Measurements from ENCODE around the gene GP1BA.

The GP1BA gene

GRCh38 chr17:4933646-4934045 is 1.6 kb downstream of the GP1BA start:
- no peak for DNase-seq
- intact Hi-C loops (cut with DNase I) = no loop called here

DNA sequence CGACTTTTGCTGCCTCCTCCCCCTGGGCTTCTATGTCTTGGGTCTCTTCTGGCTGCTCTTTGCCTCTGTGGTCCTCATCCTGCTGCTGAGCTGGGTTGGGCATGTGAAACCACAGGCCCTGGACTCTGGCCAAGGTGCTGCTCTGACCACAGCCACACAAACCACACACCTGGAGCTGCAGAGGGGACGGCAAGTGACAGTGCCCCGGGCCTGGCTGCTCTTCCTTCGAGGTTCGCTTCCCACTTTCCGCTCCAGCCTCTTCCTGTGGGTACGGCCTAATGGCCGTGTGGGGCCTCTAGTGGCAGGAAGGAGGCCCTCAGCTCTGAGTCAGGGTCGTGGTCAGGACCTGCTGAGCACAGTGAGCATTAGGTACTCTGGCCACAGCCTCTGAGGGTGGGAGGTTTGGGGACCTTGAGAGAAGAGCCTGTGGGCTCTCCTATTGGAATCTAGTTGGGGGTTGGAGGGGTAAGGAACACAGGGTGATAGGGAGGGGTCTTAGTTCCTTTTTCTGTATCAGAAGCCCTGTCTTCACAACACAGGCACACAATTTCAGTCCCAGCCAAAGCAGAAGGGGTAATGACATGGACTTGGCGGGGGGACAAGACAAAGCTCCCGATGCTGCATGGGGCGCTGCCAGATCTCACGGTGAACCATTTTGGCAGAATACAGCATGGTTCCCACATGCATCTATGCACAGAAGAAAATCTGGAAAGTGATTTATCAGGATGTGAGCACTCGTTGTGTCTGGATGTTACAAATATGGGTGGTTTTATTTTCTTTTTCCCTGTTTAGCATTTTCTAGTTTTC is 2.3 kb downstream of the GP1BA start:
- intact Hi-C loops (cut with DNase I) = no loop called here
- DNase-seq = peak in 5 of 42 donors; percentile 15 to 46 (median 21)

GRCh38 chr17:4935650-4936049 is 3.6 kb downstream of the GP1BA start:
- intact Hi-C loops (cut with DNase I) = loop anchor here (5.0 kb wide), 1 partner anchor 142 kb away; the partner anchor contains the start of gene ZFP3
- DNase-seq = no peak

- intact Hi-C loops (cut with DNase I) = loop anchor here (5.0 kb wide), 1 partner anchor 141 kb away; the partner anchor contains the start of gene ZFP3
- no peak for DNase-seq
Measured at GRCh38 chr17:4936436-4936835, 4.4 kb downstream of the GP1BA start.

GRCh38 chr17:4937553-4937952 is 5.5 kb downstream of the GP1BA start:
- intact Hi-C loops (cut with DNase I) = loop anchor here (5.0 kb wide), 1 partner anchor 140 kb away; the partner anchor contains the start of gene ZFP3

DNA sequence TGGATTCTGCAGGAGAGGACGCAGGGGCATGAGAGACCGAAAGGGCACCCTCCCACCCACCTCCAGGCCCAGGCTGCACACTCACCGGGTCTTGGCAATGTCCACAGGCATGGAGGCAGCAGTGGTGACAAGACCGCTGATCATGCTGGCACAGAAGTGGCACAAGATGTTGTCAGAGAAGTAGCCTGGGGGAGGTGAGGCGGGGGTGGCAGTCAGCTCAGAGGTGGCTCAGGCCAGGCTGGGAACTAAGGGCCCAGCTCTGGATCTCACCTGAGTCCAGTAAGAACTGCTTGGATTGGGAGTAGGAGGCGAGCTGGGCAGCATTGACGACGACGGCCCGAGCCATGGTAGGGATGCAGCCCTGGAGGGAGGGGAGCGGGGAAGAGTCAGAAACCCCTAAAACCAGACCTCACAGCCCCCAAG is 6.0 kb downstream of the GP1BA start:
- intact Hi-C loops (cut with DNase I) = loop anchor here (5.0 kb wide), 1 partner anchor 139 kb away; the partner anchor contains the start of gene ZFP3

More at GRCh38 chr17:4937553-4937952, 5.5 kb downstream of the GP1BA start:
- no peak for DNase-seq

GRCh38 chr17:4938688-4939545 is 6.8 kb downstream of the GP1BA start:
- DNase-seq = no peak
- intact Hi-C loops (cut with DNase I) = loop anchor here (5.0 kb wide), 1 partner anchor 138 kb away; the partner anchor contains the start of gene ZFP3

More for the DNA sequence above, 6.0 kb downstream of the GP1BA start:
- DNase-seq = no peak

DNA sequence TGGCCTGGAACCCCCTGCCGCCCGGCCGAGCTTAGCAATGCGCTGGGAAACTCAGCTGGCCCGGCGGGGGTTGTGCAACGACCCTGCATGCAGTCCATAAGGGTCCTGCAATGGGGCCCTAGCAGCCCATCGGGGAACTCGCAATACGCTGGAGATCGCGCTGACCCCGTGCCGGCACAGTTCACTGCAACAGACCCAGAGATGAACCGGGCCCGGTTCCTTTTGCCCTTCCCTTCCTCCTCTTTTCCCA is 7.4 kb downstream of the GP1BA start:
- intact Hi-C loops (cut with DNase I) = loop anchor here (5.0 kb wide), 1 partner anchor 138 kb away; the partner anchor contains the start of gene ZFP3
- peak in 5 of 42 donors; percentile 23 to 49 (median 40) for DNase-seq

DNA sequence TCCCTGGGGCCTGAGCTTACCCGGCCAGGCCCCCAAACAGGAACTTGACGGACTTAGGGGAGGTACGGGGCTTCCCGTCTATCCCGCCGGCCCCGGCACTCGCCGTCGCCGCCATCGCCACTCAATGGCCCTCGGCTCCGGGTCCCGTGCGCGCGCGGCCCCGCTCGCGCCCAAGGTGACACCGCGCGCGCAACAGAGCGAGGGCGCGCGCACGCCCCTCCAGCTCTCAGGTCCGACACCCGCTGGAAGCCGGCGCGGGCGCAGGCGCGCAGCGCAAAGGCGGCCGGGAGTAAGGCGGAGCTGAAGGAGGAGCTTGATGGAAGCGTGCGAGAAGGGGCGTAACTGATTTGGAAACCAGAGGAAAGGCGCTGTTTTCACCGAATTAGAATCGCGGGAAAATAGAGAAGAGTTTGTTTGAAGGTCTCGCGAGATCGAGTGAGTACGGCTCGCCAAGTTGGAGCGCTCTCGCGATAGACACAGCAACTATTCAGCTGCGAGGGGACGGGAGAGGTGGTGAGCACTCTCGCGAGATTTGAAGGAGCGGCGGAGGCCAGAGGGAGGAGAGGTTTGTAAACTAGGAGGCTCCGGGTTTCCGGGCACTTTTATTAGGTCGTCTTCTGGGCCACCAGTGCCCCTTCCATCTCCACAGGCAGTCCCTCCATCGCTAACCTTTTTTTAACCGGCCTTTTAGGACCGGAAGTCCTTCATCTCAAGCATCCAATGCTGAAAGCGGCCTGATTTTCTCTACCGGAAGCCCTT is 7.9 kb downstream of the GP1BA start, which contains the start of the genes RNF167 and SLC25A11:
Gene RNF167, plus strand, starts transcription at position 473 of the 759 bp plus-strand sequence. CDS start 642 bp downstream, outside the sequence.
Gene SLC25A11, minus strand, starts transcription at position 251 of the 759 bp plus-strand sequence. Its CDS starts 136 bp downstream, at position 115.
- intact Hi-C loops (cut with DNase I) = loop anchor here (5.0 kb wide), 1 partner anchor 137 kb away; the partner anchor contains the start of gene ZFP3
- peak; percentile 89 to 98 (median 96) for DNase-seq

- intact Hi-C loops (cut with DNase I) = no loop called here
Measured at GRCh38 chr17:4940555-4941318, 8.7 kb downstream of the GP1BA start.

GRCh38 chr17:4941319-4941610 is 9.2 kb downstream of the GP1BA start:
- intact Hi-C loops (cut with DNase I) = no loop called here
- DNase-seq = no peak

More at GRCh38 chr17:4940555-4941318, 8.7 kb downstream of the GP1BA start:
- peak in 36 of 42 donors; percentile 69 to 95 (median 87) for DNase-seq

DNA sequence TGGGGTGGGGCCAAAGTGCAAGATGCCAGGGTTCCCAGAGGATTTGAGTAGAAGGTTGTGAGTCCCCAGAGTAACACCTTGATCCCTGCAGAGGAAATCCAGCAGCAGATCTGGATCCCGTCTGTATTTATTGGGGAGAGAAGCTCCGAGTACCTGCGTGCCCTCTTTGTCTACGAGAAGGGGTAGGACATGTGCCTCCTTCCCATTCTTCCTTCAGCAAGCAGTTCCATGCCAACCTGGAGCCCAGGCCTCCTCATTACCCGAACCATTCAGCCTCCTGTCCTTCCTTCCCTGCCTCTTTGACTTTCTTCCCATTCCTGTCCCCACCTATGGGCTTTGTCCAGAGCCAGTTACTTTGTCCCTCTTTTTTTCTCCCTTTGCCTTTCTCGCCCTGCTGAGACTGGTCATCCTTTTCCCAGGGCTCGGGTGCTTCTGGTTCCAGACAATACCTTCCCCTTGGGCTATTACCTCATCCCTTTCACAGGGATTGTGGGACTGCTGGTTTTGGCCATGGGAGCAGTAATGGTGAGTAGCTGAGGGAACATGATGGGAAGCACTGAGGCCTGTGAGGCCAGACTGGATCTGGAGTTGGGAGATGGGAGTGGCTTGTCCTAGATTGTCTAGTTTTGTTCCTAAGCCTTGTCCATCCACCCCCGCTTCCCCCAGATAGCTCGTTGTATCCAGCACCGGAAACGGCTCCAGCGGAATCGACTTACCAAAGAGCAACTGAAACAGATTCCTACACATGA is 10.9 kb downstream of the GP1BA start:
- intact Hi-C loops (cut with DNase I) = no loop called here
- no peak for DNase-seq

- DNase-seq = no peak
- intact Hi-C loops (cut with DNase I) = no loop called here
Measured at GRCh38 chr17:4944163-4944553, 12.1 kb downstream of the GP1BA start.

- DNase-seq = no peak
- intact Hi-C loops (cut with DNase I) = no loop called here
Measured at GRCh38 chr17:4944554-4945175, 12.6 kb downstream of the GP1BA start.

DNA sequence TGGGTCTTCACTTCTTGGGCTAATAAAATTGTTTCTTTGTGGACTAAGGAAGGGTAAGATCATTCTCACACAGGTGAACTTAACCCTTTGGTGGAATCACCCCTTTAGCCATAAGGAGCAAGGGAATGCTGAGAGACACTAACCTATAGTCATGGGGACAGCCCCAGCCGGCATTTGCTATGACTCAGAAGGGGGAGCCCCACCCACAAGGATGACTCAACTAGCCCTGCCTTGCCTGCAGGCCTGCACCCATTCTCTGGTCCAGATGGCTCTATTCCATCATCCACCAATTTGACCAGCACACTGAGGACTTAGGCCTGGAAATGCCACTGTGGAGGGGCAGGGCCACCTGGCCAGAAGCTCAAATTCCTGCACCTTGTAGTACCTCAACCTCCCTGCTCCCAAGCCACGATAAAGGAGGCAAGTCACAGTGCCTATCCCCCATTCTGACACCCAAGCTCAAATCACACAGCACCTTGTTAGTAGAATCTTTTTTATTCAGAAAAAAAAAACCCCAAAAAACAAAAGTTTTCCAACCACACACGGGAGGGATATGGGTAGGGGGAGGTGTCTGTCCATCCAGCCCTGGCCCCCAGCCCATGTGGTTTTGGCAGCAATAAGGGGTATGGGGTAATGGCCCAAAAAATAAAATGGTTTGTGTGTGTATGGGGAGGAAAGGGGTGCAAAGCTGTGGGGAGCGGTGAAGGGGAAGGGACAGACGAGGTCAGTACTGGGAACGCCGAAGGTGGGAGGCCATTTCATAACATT is 13.3 kb downstream of the GP1BA start:
- DNase-seq = peak in 41 of 42 donors; percentile 31 to 92 (median 68)

GRCh38 chr17:4945944-4946280 is 13.8 kb downstream of the GP1BA start:
- intact Hi-C loops (cut with DNase I) = no loop called here
- DNase-seq = no peak

More for the DNA sequence above, 13.3 kb downstream of the GP1BA start:
- intact Hi-C loops (cut with DNase I) = no loop called here
